Activated CD4-positive, CD25-positive, alpha-beta regulatory T cell (primary cell): ENCODE measurements around the gene ZMIZ1.

Experiments
- DNase-seq, 4 experiments: peaks; one replicate each; lab custom pipeline; 2025; lab: John Stamatoyannopoulos, UW

Gene ZMIZ1

DNA sequence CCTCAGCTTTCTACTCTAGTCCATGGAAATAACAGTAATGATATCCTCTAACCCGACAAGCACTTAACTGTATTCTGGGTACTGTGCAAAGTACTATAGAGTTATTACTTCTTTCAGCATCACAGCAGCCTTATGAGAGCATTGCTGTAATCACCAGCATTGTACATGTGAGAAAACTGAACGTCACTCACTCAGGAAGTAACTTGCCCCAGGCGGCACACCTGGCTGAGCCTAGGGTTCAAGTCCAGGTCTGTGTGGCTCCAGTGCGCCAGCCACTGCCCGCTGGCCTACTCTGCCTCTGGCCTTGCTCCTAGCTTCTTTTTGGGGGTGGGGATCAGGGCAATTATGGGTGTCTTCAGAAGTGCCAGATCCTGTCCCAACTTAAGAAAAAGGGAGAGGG, 50.5 kb downstream of the ZMIZ1 start:
- DNase-seq, result no peak

DNA sequence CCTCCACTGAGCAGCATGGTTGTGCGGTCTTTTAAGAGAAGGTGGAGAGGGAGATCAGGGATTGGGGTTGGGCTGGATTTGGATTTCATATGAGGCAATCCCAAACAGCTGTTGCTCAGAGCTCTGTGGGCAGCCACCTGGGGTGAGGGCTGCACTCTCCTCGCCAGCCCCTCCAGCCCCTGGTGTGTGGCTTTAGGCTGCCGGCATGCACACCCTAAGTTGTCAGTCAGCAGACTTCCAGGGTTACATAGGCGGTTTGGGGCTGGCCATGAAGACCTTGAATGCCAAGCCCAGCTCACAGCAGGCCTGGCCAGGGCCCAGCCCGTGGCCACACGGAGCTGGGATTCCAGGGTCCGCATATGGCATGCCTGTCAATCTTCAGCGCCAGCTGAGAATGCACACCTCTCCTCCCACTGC, 54.8 kb downstream of the ZMIZ1 start:
- no peak for DNase-seq

DNA sequence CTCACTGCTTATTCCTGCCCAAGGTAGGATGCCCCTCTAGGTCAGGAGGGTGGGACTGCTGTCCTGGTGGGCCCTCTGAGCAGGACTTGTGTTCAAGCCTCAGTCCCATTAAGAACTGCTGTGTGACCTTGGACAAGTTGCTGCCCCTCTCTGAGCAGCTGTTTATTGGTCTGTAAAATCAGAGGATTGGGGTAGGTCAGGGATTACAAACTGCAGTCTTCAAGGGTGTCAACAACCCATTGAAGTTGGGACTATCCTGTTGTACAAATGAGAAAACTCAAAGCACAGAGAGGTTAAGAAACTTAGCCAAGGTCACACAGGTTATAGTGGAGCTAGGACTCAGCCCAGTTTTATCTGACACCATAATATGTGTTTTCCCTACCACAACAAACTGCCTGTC, 55.3 kb downstream of the ZMIZ1 start:
- no peak for DNase-seq

DNA sequence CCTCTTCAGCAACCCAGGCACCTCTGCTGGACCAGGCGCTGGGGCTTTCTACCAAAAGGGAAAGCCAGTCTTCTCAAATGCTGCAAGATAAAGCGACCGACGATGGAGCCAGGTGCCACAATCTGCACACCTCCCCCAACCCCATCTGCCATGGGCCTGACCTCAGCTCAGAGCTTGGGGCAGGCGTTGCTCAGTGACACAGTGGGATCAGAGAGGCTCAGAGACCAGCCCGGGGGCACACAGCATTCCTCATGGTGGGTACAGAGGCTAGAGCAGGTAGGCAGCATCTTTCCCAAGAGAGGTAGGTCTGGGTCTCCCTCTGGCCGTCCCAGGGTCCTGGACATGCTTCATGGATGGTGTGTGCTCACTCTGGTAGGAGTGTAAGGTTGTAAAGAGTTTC, 56.3 kb downstream of the ZMIZ1 start:
- DNase-seq, result no peak

DNA sequence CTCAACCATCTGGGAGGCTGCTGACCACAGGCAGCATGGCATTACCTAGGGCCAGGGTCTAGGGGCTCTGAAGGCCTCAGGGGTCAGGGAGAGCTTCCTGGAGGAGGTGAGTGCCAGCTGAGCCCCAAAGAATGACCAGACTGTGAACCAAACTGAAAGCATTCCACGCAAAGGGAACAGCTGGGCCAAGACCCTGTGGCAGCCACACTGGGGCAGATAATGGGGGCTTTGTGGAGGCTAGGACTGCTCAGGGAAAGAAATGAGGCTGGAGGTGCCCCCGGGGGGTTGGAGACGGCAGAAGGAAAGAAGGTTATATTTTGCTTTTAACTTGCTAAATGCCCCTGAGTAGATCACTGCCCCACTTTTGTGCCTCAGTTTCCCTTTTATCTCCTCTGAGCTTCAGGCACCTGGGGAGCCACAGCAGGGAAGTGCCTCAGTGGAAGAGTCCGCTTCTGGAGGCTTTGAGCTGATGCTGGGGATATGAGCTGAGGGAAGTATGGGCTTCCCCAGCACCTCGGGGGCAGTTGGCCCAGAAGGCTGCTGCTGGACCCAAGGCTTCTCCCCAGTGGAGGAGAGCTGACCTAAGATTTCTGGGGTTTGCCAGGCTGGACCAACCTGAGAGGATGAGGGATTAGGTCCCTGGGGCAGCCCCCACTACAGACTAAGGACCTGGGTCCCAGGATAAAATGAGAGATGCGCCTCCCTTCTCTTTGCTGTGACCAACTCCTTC, 57.8 kb downstream of the ZMIZ1 start:
- DNase-seq, result no peak

DNA sequence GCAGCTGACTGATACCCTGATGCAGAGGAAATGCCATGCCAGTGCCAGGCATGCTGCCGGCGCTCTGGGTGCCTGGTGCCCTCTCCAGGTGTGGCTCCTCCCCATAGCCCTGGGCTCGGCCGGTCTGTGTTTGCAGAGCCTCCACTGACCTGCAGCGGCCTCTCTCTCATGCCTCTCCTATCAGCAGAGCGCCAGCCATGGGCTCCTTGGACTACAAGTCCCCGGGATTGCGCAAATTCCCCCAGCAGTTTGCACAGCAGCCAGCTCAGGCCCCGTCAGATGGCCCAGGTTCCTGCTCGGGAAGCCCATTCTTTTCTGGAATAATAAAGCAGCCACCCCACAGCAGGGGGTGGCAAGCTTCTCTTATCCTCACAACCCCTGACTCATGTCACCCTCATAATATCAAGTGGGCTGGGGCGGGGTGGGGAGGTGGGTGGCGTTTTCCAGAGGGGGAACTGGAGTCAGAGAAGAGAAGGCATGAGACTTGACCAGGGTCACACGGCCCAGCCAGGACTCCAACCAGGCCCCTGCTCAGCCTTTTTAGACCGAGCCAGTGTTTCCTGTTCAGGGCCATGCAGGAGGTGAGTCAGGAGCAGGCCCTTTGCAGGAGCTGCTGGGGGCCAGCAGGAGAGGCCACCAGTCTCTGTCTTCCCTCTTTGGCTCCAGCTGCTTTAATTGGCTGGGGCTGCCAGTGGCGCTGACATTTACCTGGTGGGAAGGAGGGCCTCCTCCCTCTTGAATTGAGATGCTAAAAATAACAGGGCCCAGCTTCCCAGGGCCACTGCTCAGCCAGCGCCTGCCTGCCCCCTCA, 58.6 kb downstream of the ZMIZ1 start:
- no peak for DNase-seq

DNA sequence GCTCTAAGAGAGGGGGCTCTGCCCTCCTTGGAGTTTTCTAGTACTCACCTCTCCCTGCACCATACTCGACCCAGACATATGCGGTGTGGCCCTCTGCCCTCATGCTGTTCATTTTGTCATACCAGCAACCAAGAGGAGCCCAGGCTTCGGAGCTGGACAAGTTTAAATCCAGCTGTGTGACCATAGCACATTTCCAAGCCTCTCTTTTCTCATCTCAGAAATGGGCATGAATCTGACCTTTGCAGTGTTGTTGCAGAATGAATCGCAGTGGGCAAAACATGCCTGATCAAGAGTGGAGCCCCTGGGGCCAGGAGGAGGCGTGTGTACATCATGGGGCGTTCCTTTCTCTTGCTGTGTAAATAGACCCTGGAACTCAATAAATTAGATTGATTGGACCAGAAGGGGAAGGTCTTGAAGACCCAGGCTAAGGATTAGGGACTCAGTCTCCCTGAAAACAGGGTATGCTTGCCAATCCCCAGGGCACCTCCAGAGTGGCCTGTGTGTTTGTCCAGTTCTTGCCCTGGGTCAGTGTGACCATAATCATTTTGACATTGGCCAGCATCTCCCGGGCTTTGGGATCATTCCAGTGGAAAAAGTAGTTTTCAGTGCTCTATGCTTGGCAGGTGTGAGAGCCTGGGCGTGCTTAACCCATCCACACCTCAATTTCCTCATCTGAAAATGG, 59.6 kb downstream of the ZMIZ1 start:
- no peak for DNase-seq

DNA sequence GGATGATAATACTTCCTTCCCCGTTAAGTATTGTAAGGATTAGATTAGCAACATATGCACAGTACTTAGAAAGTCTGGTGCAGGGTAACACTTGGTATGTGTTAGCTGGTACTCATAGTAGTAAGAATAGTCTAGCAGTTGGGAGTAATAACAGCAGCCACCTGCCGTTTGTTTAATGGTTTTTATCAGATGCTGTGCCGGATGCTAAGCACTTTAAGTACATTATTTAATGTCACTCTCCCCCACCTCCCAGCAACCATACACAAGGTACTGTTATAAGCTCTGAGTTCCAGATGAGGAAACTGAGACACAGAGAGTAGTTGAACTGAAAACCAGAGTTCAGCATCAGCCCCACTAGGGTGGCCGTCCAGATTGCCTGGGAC, 60.1 kb downstream of the ZMIZ1 start:
- DNase-seq, result no peak

DNA sequence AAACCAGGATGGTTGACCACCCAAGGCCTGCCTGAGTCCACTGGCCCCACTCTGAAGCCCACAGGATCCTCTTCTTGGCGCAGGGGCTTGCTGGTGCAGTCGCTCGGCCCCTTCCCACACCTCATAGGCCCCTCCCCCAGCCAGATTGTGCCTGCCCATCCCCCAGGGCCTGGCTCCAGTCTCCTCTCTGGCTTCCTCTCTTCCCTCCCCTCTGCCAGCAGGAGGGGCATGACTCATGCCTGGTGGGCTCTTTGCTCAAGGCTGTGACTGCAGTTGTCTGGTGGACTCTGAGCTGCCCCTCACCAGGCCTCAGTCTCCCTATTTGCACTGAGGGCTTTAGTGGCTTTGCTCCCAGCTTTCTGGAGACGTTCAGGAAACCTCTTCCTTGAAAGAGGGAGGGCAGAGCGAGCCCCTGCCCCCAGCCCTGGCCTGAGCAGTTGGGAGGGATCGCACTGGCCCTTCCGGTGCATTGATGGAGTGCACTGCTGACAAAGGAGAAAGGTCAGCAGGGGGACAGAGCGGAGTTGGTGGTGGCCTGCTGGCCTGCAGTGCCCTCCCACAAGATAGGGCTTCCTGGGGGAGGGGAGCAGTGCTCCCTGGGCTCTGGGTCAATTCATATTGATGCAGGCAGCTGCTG, 60.7 kb downstream of the ZMIZ1 start:
- no peak for DNase-seq

DNA sequence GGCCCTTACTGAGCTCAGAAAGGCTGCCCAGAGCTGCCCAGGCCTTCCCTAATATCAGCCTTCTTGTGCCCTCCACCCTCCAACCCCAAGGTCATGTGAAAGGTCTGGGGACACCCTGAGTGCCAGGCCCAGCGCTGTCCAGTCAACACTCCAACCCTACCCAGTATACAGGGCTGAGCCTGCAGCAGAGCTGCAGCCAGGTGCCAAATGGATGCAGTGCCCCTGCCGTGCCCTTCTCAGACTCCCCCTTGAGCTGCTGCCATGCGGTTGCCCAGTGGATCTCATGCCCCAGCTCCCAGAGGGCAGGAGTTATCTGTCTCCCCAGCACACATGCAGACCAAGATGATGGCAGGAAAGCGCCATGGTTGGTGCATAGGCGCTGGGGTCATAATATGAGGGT, 61.5 kb downstream of the ZMIZ1 start:
- no peak for DNase-seq

DNA sequence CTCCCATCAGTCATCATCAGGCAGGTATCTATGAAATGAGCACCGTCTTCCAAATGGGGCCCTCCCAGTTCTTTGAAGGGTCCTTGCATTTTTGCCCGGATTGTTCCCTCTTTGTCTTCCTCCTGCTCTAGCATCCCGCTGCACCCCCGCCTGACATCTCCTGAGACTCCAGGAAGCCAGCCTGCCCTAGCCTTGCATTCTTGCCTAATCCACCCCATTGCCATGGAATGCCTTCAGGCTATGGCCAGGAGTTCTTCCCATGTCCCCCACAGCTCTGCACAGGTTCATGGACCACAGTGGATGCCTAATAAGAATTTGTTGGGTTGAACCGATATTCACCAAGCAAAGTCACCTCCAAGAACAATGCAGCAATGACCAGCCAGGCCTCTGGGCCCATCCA, 62.1 kb downstream of the ZMIZ1 start:
- DNase-seq, result no peak

DNA sequence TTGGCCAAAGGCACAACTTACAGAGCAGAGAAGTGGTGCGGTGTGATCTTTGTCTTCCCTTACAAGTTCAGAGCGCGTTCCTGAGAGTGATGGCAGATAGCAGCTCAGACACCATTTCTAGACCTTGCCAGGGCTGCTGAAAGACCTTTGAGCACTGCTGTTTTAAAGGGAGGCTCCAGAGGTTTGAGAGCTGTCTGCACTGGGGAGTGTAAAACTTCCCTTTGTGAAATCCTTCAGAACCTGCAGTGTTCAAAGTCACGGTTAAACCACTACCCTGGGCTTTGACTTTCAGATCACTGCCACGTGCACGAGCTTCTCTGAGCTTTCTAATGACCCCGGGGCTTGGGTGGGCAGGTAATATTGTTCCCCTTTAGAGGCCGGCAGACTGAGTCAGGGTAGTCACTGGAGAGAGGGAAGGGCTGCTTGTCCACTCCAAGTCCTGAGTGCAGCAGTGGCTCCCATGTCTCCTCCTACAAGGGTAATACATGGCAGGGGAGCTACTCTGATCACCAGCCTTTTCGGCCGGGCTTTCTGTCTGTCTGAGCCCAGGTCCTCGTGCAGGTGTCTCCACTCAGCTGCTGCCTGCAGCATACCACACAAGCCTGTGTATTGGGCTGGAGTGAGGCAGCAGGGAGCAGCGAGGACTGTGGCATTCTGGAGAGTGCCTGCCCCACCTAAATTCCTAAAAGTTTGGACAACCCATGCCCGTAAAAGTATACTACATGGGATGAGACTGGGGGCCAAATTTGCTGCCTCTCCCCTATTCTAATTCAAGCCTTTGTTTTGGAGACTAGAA, 63.3 kb downstream of the ZMIZ1 start:
- DNase-seq, result no peak

DNA sequence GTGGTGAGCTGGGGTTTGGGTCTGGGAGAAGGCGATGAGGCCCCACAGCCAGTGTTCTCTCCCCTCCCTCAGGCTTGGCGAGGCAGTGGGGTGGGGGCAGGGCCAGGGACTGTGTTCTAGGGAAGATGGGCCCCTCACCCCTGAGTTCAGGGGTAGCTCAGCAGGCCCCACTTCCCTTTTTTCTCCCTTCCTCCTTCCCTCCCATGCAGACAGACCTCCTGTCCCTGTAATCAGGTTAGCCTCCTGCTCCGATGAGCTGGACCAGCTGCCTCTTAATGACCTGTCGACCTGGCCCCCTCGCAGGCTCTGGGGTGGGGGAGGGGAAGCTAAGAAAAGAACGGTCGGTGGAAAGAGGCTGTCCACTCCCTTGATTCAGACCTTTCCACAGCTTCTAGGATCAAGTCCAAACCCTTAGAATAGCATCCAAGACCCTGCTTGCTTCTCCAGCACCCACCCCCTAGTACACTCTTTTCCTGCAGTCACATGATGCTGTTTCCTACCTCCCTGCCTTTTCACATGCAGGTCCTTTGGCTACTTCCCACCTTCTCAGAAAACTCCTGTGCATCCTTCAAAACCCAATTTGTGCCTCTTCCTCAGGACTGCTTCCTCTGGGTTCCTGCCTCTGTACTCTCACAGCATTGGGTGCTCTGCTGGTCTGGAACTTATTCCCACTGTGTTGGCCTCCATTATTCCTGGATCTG, 64.1 kb downstream of the ZMIZ1 start:
- no peak for DNase-seq

DNA sequence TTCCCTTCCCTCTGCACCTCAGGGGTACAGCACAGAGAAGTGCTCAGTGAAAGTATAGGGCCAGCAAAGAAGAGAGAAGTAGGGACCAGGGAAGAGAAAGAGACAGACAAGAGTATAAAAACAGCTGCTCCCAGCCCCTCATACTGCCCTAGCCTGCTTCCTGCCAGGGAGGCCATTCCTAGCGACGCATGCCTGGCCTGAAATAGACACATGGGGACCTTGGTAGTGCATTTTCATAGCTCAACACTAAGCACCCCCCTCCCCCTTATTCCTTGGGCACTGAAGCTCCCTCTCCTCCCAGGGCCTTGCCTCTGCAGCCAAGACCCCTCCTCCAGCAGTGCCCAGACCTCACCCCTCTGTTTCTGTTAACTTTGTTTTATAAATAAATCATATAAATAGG, 64.7 kb downstream of the ZMIZ1 start:
- no peak for DNase-seq

DNA sequence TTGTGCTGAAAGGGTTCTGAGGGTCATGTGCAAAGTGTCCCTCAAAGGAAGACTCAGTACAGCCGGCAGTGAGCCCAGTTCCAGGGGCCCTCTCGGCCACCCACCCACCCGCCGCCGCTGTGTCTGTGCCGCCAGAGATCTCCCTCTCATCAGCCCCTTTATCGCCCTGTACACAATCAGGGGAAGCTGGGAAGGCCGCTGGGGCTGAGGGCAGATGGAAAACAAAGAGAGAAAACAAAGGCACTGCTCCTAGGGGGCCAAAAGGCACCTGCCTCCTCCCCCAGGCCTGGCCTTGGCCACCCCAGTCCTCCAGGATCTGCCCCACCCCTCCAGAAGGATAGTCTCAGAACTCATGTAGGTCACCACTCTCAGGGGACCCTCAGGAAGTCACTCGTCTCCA, 67.0 kb downstream of the ZMIZ1 start:
- no peak for DNase-seq

DNA sequence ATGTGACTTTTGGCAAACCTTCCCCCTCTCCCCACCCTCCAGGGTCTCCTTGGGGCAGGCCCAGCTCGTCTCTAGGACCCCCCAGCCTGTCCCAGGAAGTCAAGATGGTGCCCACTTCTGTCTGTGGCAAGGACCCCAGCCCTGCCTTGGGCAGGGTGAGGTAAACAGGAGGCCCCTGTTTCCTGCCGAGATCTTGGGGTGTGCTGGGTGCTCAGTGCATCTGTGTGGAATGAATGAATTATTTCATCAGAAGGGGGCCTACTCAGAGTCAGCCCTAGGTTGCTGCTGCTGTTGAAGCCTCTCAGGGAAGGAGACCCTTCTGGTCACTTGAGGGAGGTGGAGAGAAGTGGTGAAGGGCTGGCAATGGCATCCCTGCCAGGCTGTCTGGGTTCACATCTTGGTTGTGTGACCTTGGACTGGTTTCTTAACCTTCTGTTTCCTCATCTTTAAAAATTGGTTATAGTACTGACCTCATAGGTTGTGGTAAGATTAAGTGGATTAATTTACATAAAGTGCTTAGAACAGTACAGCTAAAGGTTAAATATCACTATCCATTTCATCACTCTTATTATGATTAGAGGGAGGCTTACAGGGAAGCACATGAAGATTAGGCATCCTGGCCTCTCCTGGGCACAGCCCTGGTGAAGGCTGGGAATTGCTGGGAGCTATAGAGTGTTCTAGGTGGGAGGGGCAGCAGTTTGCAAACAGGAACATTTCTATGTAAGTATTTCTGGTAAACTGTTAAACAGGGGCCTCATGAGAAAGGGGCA, 67.7 kb downstream of the ZMIZ1 start:
- DNase-seq, result no peak

DNA sequence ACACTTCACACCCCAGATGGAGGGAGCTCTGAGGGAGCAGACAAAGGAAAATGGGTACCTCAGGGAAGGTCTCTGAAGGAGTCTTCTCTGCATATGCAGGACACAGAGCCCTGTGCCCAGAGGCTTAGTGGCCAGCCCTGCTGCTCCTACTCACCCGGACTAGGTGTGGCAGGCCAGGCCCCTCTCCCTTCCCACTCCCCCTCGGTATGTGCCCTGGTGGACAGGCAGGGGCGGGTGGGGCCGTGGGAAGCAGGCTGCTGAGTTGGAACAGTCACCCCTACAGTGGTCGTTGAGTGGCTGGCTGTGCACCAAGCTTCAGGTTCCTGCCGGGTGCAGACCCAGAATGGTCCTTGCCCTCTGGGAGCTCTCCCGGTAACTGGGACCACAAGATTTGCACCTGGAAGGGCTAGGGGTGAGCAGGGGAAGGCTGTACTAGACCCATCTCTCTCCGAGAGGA, 68.6 kb downstream of the ZMIZ1 start:
- no peak for DNase-seq

DNA sequence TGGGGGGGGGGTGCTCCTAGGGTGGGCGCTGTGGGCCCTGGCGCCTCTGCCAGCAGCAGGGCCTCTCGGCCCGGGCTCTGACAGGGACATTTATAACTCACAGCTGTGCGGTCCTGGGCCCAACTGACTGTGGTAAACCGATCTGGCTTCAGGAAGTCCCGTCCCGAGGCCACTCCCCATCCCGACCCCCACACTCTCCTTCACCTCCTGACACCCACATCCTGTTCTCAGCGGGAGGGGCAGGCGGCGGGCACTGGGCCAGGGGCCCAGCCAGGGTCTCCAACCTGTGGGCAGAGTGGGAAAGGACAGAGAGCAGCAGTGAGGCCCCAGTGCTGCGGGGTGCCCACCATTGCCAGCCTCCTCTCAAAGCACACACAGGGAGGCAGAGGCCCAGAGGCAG, 69.1 kb downstream of the ZMIZ1 start:
- peak in 3 of 4 experiments; percentile 9 to 34 (median 27) for DNase-seq

DNA sequence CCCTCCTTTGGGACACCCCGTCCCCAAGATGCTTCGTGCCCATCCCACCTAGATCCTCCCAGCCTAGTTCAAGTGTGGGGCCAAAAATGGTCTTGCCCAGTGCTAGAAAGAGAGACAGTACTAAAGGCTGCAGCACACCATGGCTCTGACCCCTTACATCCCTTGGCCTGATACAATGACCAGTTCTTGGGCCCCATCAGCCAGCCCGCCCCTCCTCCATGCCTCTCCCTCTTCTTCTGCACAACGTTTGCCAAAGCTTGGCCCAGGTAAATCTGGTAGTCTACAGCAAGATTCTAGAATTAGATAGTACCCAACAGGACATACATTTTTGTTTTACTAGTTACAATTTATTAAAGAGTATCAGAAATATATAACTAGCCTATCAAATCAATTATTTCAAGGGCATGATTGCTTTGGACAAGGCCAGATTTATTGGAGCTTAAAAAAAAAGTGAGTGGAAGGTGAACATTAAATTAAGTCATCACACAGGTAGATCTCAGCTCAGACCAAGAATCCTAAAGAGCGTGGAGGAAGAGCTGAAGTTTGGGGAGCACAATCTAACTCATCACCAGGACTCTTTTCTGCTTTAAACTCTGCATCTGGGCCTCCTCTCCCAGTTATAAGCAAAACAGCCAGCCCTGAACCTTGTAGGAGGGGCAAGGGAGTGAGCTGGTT, 69.8 kb downstream of the ZMIZ1 start:
- DNase-seq, result no peak
